HCT116 (cell line): ENCODE data around the gene GMDS. TPM values are rescaled to one million over a fixed set of nuclear protein-coding genes. Genes with fewer than 3 reads are reported as not detected.

ENCODE experiments used
- ATAC-seq: fragments of 200-7000 bp; cut with Tn5 transposase; 2 replicates; pipeline ENCODE4 v1.9.1; 2020; ENCODE audit warnings: mild to moderate bottlenecking, moderate library complexity
- BruUV-seq: library from RNA; stranded (reverse); fragments of 400-500 nt; replicated peaks from 2 replicates; lab custom pipeline; 2021; lab: Mats Ljungman, UMichigan
- CTCF ChIA-PET: fragments of 300-600 bp; sonication (Branson Sonifier 250); formaldehyde crosslinking; loops from one replicate; lab custom pipeline; 2021; ENCODE audit warnings: antibody characterized with exemption; lab: Charles Lee
- POLR2A ChIA-PET: fragments of 300-600, 350-600 bp; sonication (Branson Sonifier 250); formaldehyde crosslinking; loops from one replicate; lab custom pipeline; 2021; ENCODE audit warnings: antibody characterized with exemption; lab: Charles Lee
- RAD21 ChIA-PET, 2 experiments: fragments of 300-600 bp; sonication (Branson Sonifier 250); formaldehyde crosslinking; loops; one replicate each; lab custom pipeline; 2023; ENCODE audit warnings: low total read pairs in 2 of 2; ENCODE audit not compliant: uncharacterized antibody in 2 of 2, unreplicated experiment in 2 of 2, low non-redundant PET in 1 of 2; lab: Charles Lee
- DNase-seq: peaks from one replicate; pipeline ENCODE4 v3.0.0-alpha.2; 2010; ENCODE audit warnings: low read depth, low spot score
- H2AFZ ChIP-seq: fragments of 200-600 bp; shearing (Covaris generic), sonication (generic); 2 replicates; pipeline ENCODE4 v1.6.1; 2017; ENCODE audit warnings: low read depth, mixed run types, mixed read lengths, antibody characterized with exemption, low read length; ENCODE audit not compliant: poor library complexity, severe bottlenecking
- H3K27ac ChIP-seq: 2 replicates; pipeline ENCODE4 v1.5.1; 2012; ENCODE audit warnings: low read depth, low read length
- H3K27me3 ChIP-seq: fragments of 200-600 bp; sonication (generic); 2 replicates; pipeline ENCODE4 v1.6.1; 2016; ENCODE audit warnings: mixed run types, low read length, mixed read lengths; ENCODE audit not compliant: insufficient read depth
- H3K36me3 ChIP-seq, 2 experiments: fragments of 200-500 bp in 1 of 2; fragments of 200-600 bp in 1 of 2; sonication (Bioruptor generic) in 1 of 2; sonication (generic) in 1 of 2; 2 replicates each; pipeline versions ENCODE4 v1.5.1 to v1.6.1; 2014 to 2016; ENCODE audit warnings: low read length in 2 of 2, inconsistent platforms in 1 of 2, mixed read lengths in 1 of 2, mixed run types in 1 of 2; ENCODE audit not compliant: insufficient read depth in 2 of 2, control insufficient read depth in 1 of 2
- H3K4me1 ChIP-seq, 2 experiments: fragments of 200-600 bp in 1 of 2; sonication (generic) in 1 of 2; 2 replicates each; pipeline versions ENCODE4 v1.5.1 to v1.6.1; 2012 to 2017; ENCODE audit warnings: low read length in 2 of 2, inconsistent platforms in 1 of 2, mild to moderate bottlenecking in 1 of 2, mixed read lengths in 1 of 2, mixed run types in 1 of 2, moderate library complexity in 1 of 2; ENCODE audit not compliant: insufficient read depth in 2 of 2, control insufficient read depth in 1 of 2
- H3K4me2 ChIP-seq: fragments of 200-600 bp; sonication (generic); 2 replicates; pipeline ENCODE4 v1.6.1; 2017; ENCODE audit warnings: mixed run types, low read length, mixed read lengths
- H3K4me3 ChIP-seq, 2 experiments: fragments of 200-600 bp in 1 of 2; sonication (generic) in 1 of 2; replicated peaks in 1 of 2; 2 replicates each; pipeline ENCODE4 v1.5.1; 2011 to 2016; ENCODE audit warnings: low read length in 2 of 2, control low read depth in 1 of 2, low read depth in 1 of 2, mild to moderate bottlenecking in 1 of 2, mixed read lengths in 1 of 2, mixed run types in 1 of 2
- H3K79me2 ChIP-seq: fragments of 200-600 bp; sonication (generic); 2 replicates; pipeline ENCODE4 v1.6.1; 2017; ENCODE audit warnings: mild to moderate bottlenecking, mixed run types, low read length, moderate library complexity, mixed read lengths; ENCODE audit not compliant: insufficient read depth
- H3K9ac ChIP-seq: fragments of 200-600 bp; sonication (generic); 2 replicates; pipeline ENCODE4 v1.6.1; 2016; ENCODE audit warnings: low read length, mixed read lengths
- H3K9me2 ChIP-seq: fragments of 200-600 bp; sonication (generic), shearing (Covaris generic); 2 replicates; pipeline ENCODE4 v1.6.1; 2017; ENCODE audit warnings: mixed run types, mild to moderate bottlenecking, moderate library complexity; ENCODE audit not compliant: insufficient read depth
- H3K9me3 ChIP-seq, 2 experiments: fragments of 200-500 bp in 1 of 2; fragments of 200-600 bp in 1 of 2; sonication (Bioruptor generic) in 1 of 2; sonication (generic) in 1 of 2; 2 replicates each; pipeline ENCODE4 v1.6.1; 2014 to 2017; ENCODE audit warnings: low read length in 2 of 2, mixed read lengths in 2 of 2, inconsistent platforms in 1 of 2, low read depth in 1 of 2, mild to moderate bottlenecking in 1 of 2, mixed run types in 1 of 2, moderate library complexity in 1 of 2; ENCODE audit not compliant: control insufficient read depth in 1 of 2, insufficient read depth in 1 of 2
- H4K20me1 ChIP-seq: fragments of 200-600 bp; sonication (generic), shearing (Covaris generic); 2 replicates; pipeline ENCODE4 v1.6.1; 2017; ENCODE audit warnings: mixed run types, mild to moderate bottlenecking, moderate library complexity; ENCODE audit not compliant: insufficient read depth
- CBX3 ChIP-seq: IDR thresholded peaks from 2 replicates; pipeline ENCODE4 v1.6.1; 2012; ENCODE audit warnings: low read depth
- JUND ChIP-seq: IDR thresholded peaks from 2 replicates; pipeline ENCODE4 v1.6.1; 2012
- MAX ChIP-seq: IDR thresholded peaks from 2 replicates; pipeline ENCODE4 v1.6.1; 2012
- POLR2AphosphoS5 ChIP-seq: IDR thresholded peaks from 2 replicates; pipeline ENCODE4 v1.6.1; 2011; ENCODE audit warnings: mild to moderate bottlenecking, low read depth, low read length, moderate library complexity
- REST ChIP-seq: IDR thresholded peaks from 2 replicates; pipeline ENCODE4 v1.6.1; 2012; ENCODE audit warnings: low read depth
- SRF ChIP-seq: IDR thresholded peaks from 2 replicates; pipeline ENCODE4 v1.6.1; 2012; ENCODE audit warnings: low read depth
- intact Hi-C: fragments of 100-400 bp; cut with micrococcal nuclease; formaldehyde crosslinking; loops from 2 replicates; pipeline ENCODE4 v1.10.0; 2022
- total RNA-seq: library from RNA; stranded (reverse); gene quantifications from one replicate; pipeline ENCODE4 v1.2.1, GENCODE V29; 2021; ENCODE audit not compliant: unreplicated experiment

GMDS gene
- total RNA-seq, 1 experiment from 2014 or later, result 34.4 TPM

GRCh38 chr6:1850121-1850839 is 395.1 kb downstream of the GMDS start:
- Histone ChIP-seq H3K27me3 (no peaks in the 10 kb centered on the region), H3K79me2 (no peaks in the 10 kb centered on the region), H3K36me3 (no peaks in the 10 kb centered on the region), H3K4me3 (no peak overlapping the region), H3K27ac (no peak overlapping the region), H4K20me1 (no peaks in the 10 kb centered on the region), H2AFZ (no peak overlapping the region), H3K4me1 (no peaks in the 10 kb centered on the region), H3K9me3 (no peaks in the 10 kb centered on the region), H3K4me2 (no peak overlapping the region), H3K9me2 (no peaks in the 10 kb centered on the region), H3K9ac (no peak overlapping the region)
- DNase-seq (no peak), ATAC-seq (no peak)
- ChIA-PET RAD21 (no interaction called here), CTCF (no interaction called here), POLR2A (no interaction called here)
- BruUV-seq, result no TSS peak
- TF ChIP-seq CBX3 (no peak), POLR2AphosphoS5 (no peak), MAX (no peak), REST (no peak), JUND (no peak), SRF (no peak)
- intact Hi-C loops, result no loop called here
